ENCODE data around the gene NHERF1. TPM values are rescaled to one million over a fixed set of nuclear protein-coding genes. Genes with fewer than 3 reads are reported as not detected.
A peak's percentile ranks its signal among the peaks of the same experiment; 100 is the strongest.

The NHERF1 gene
- polyA plus RNA-seq, 1 of the 3 experiments (the other 2 are of a cell fraction), result 40.1 TPM

DNA sequence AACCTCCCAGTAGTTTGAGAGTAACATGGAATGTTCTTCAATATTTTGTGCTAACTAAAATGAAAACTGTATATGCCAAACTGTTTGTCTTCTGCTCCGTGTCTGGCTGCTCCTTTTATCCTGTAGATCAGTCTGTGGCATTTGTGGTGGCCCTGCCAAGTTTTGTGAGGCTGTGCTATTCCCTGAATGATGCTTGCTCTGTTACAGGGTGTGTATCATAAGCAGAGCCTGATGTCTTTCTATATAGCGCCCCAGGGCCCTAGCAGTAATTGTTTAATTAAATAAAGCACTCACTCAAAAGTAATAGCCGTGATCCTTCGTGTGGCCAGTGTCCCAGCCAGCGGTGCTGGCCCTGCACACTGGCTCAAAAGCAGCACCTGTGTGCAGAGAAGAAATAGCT is 55.5 kb downstream of the NHERF1 start:
- Histone ChIP-seq H3F3A (replicated peaks; ENCODE audit: insufficient read depth) (peaks cover 5% of the 10 kb centered on the region), H3K27me3 (ENCODE audit: insufficient read depth) (no peaks in the 10 kb centered on the region), H3K27ac (ENCODE audit: low read depth in 2 of 2, low read length in 1 of 2) (peak overlapping the region in 1 of 2 experiments; percentile 86; a peak in 2 of 4 replicates), H2AFZ (ENCODE audit: low read depth) (no peak overlapping the region), H3K9ac (no peak overlapping the region), H4K20me1 (ENCODE audit: insufficient read depth) (no peaks in the 10 kb centered on the region), H3K4me1 (ENCODE audit: control insufficient read depth in 1 of 2, insufficient read depth in 2 of 2, low read depth in 1 of 2, low read length in 1 of 2) (peaks cover 5 to 68% of the 10 kb centered on the region in 2 experiments; a peak in 3 of 4 replicates), H3K79me2 (ENCODE audit: insufficient read depth) (no peaks in the 10 kb centered on the region), H3K4me3 (ENCODE audit: low read depth in 2 of 2, low read length in 1 of 2) (no peak overlapping the region), H3K4me2 (no peak overlapping the region), H3K9me2 (no peaks in the 10 kb centered on the region), H3K9me3 (no peaks in the 10 kb centered on the region), H3K36me3 (replicated peaks in 1 of 2; ENCODE audit: control insufficient read depth in 1 of 2, insufficient read depth in 2 of 2, low read length in 1 of 2) (peaks cover 0 to 42% of the 10 kb centered on the region in 2 experiments)
- peak; percentile 90 for DNase-seq
- TF ChIP-seq EP300 (IDR thresholded peaks at IDR 0.05; ENCODE audit: borderline replicate concordance in 1 of 2, low read depth in 1 of 2, low read length in 1 of 2) (peak in 1 of 2 experiments; percentile 85; a peak in 2 of 4 replicates), GATA2 (CRISPR knock-in tag; IDR thresholded peaks at IDR 0.05) (peak; percentile 91), RCOR1 (IDR thresholded peaks at IDR 0.05; ENCODE audit: low read length) (peak; percentile 97), MXI1 (IDR thresholded peaks at IDR 0.05; ENCODE audit: low read depth, low read length) (no peak), FOXJ3 (CRISPR knock-in tag; IDR thresholded peaks at IDR 0.05) (peak; percentile 93), SIN3A (IDR thresholded peaks at IDR 0.05; ENCODE audit: borderline replicate concordance, low read depth, low read length) (no peak), RXRA (IDR thresholded peaks at IDR 0.05; ENCODE audit: borderline replicate concordance, low read depth) (no peak), TEAD4 (IDR thresholded peaks at IDR 0.05; ENCODE audit: borderline replicate concordance, insufficient read depth) (no peak), CHD2 (IDR thresholded peaks at IDR 0.05; ENCODE audit: low read length, partially characterized antibody) (peak; percentile 88), FOSL2 (IDR thresholded peaks at IDR 0.05; ENCODE audit: borderline replicate concordance, low read depth) (no peak), FOXM1 (IDR thresholded peaks at IDR 0.05; ENCODE audit: low read depth) (no peak), TAF1 (IDR thresholded peaks at IDR 0.05; ENCODE audit: borderline replicate concordance, low read depth, low read length) (no peak), NFIC (IDR thresholded peaks at IDR 0.05; ENCODE audit: borderline replicate concordance) (no peak), YY1 (IDR thresholded peaks at IDR 0.05; ENCODE audit: low read depth) (no peak), RAD21 (IDR thresholded peaks at IDR 0.05; ENCODE audit: low read length) (no peak; the same call in 1 of the 2 replicates), ELF1 (IDR thresholded peaks at IDR 0.05) (no peak)
- TF ChIP-seq, protein P1, sequence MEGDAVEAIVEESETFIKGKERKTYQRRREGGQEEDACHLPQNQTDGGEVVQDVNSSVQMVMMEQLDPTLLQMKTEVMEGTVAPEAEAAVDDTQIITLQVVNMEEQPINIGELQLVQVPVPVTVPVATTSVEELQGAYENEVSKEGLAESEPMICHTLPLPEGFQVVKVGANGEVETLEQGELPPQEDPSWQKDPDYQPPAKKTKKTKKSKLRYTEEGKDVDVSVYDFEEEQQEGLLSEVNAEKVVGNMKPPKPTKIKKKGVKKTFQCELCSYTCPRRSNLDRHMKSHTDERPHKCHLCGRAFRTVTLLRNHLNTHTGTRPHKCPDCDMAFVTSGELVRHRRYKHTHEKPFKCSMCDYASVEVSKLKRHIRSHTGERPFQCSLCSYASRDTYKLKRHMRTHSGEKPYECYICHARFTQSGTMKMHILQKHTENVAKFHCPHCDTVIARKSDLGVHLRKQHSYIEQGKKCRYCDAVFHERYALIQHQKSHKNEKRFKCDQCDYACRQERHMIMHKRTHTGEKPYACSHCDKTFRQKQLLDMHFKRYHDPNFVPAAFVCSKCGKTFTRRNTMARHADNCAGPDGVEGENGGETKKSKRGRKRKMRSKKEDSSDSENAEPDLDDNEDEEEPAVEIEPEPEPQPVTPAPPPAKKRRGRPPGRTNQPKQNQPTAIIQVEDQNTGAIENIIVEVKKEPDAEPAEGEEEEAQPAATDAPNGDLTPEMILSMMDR (IDR thresholded peaks at IDR 0.05), result no peak
- TF ChIP-seq, protein P2, sequence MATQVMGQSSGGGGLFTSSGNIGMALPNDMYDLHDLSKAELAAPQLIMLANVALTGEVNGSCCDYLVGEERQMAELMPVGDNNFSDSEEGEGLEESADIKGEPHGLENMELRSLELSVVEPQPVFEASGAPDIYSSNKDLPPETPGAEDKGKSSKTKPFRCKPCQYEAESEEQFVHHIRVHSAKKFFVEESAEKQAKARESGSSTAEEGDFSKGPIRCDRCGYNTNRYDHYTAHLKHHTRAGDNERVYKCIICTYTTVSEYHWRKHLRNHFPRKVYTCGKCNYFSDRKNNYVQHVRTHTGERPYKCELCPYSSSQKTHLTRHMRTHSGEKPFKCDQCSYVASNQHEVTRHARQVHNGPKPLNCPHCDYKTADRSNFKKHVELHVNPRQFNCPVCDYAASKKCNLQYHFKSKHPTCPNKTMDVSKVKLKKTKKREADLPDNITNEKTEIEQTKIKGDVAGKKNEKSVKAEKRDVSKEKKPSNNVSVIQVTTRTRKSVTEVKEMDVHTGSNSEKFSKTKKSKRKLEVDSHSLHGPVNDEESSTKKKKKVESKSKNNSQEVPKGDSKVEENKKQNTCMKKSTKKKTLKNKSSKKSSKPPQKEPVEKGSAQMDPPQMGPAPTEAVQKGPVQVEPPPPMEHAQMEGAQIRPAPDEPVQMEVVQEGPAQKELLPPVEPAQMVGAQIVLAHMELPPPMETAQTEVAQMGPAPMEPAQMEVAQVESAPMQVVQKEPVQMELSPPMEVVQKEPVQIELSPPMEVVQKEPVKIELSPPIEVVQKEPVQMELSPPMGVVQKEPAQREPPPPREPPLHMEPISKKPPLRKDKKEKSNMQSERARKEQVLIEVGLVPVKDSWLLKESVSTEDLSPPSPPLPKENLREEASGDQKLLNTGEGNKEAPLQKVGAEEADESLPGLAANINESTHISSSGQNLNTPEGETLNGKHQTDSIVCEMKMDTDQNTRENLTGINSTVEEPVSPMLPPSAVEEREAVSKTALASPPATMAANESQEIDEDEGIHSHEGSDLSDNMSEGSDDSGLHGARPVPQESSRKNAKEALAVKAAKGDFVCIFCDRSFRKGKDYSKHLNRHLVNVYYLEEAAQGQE (IDR thresholded peaks at IDR 0.05; ENCODE audit: low read depth, low read length), result no peak
- TF ChIP-seq, protein P3, sequence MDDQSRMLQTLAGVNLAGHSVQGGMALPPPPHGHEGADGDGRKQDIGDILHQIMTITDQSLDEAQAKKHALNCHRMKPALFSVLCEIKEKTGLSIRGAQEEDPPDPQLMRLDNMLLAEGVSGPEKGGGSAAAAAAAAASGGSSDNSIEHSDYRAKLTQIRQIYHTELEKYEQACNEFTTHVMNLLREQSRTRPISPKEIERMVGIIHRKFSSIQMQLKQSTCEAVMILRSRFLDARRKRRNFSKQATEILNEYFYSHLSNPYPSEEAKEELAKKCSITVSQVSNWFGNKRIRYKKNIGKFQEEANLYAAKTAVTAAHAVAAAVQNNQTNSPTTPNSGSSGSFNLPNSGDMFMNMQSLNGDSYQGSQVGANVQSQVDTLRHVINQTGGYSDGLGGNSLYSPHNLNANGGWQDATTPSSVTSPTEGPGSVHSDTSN (IDR thresholded peaks at IDR 0.05), result no peak
- TF ChIP-seq, protein P4, sequence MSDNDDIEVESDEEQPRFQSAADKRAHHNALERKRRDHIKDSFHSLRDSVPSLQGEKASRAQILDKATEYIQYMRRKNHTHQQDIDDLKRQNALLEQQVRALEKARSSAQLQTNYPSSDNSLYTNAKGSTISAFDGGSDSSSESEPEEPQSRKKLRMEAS (IDR thresholded peaks at IDR 0.05; ENCODE audit: low read depth), result no peak
- 54% methylated on average over 5 of the region's 5 CpGs for WGBS (ENCODE audit: low lambda C conversion rate)
- POLR2A ChIA-PET, result interaction anchor here (0.8 kb wide), 1 partner anchor 30 kb away, joined by 5 read pairs; no protein-coding TSS in a partner anchor
- CTCF ChIA-PET, result interaction anchor here (0.7 to 98.1 kb wide), 7 partner anchors 10 to 59 kb away, joined by 3 to 3869 read pairs (median 7); partner anchors contain the start of genes FDXR and GRIN2C

Measured in SK-N-SH (cell line).